Caco-2 (cell line): ENCODE data around the gene LAMTOR4. TPM values are rescaled to one million over a fixed set of nuclear protein-coding genes. Genes with fewer than 3 reads are reported as not detected.
"Not testable (repeated sequence)": the region's sequence is repeated elsewhere in the genome, so short reads cannot be mapped to it uniquely, and the experiment has no call there.

Source experiments
- BruUV-seq: library from RNA; stranded (reverse); fragments of 400-500 nt; replicated peaks from 2 replicates; lab custom pipeline; 2021; lab: Mats Ljungman, UMichigan
- CTCF ChIA-PET: fragments of 300-600 bp; sonication (Branson Sonifier 250); formaldehyde crosslinking; loops from one replicate; lab custom pipeline; 2022; ENCODE audit warnings: antibody characterized with exemption; lab: Charles Lee
- POLR2A ChIA-PET: fragments of 300-600 bp; sonication (Branson Sonifier 250); formaldehyde crosslinking; loops from one replicate; lab custom pipeline; 2022; ENCODE audit warnings: antibody characterized with exemption; lab: Charles Lee
- DNase-seq, 2 experiments: peaks; one replicate each; pipeline versions ENCODE4 v3.0.0 to v3.0.0-alpha.2; 2020 to 2022
- H3K27me3 ChIP-seq: replicated peaks from 2 replicates; pipeline ENCODE4 v1.6.0; 2011; ENCODE audit warnings: low read length; ENCODE audit not compliant: control insufficient read depth, insufficient read depth
- H3K36me3 ChIP-seq: 2 replicates; pipeline ENCODE4 v1.5.1; 2011; ENCODE audit warnings: low read length; ENCODE audit not compliant: control insufficient read depth, insufficient read depth
- H3K4me1 ChIP-seq: fragments of 250-450 bp; sonication (Bioruptor Pico); 2 replicates; pipeline ENCODE4 v1.5.1; 2020; ENCODE audit warnings: mild to moderate bottlenecking
- H3K4me3 ChIP-seq: 2 replicates; pipeline ENCODE4 v1.5.1; 2011; ENCODE audit warnings: low read depth, mild to moderate bottlenecking, control low read depth, low read length
- H3K9me3 ChIP-seq: fragments of 250-450 bp; sonication (Bioruptor Pico); 2 replicates; pipeline ENCODE4 v1.5.1; 2020; ENCODE audit warnings: mild to moderate bottlenecking, moderate library complexity
- H3K27ac Mint-ChIP-seq: one replicate; pipeline ENCODE4 v1.8.0; 2022; ENCODE audit warnings: mixed read lengths; ENCODE audit not compliant: unreplicated experiment
- H3K27me3 Mint-ChIP-seq: one replicate; pipeline ENCODE4 v1.8.0; 2022; ENCODE audit warnings: mixed read lengths; ENCODE audit not compliant: insufficient read depth, unreplicated experiment
- H3K36me3 Mint-ChIP-seq: one replicate; pipeline ENCODE4 v1.8.0; 2022; ENCODE audit warnings: mild to moderate bottlenecking, mixed read lengths; ENCODE audit not compliant: insufficient read depth, unreplicated experiment
- H3K4me1 Mint-ChIP-seq: one replicate; pipeline ENCODE4 v1.8.0; 2022; ENCODE audit warnings: low read depth, mixed read lengths; ENCODE audit not compliant: unreplicated experiment
- H3K4me3 Mint-ChIP-seq: one replicate; pipeline ENCODE4 v1.8.0; 2022; ENCODE audit warnings: mild to moderate bottlenecking, moderate library complexity, mixed read lengths; ENCODE audit not compliant: unreplicated experiment
- H3K9me3 Mint-ChIP-seq: one replicate; pipeline ENCODE4 v1.8.0; 2022; ENCODE audit warnings: mixed read lengths; ENCODE audit not compliant: unreplicated experiment
- CTCF ChIP-seq, 2 experiments: fragments of 200-600 bp in 1 of 2; IDR thresholded peaks; 1 replicate in 1 of 2; 2 replicates in 1 of 2; pipeline versions ENCODE4 v1.5.1 to v1.8.0; 2011 to 2022; ENCODE audit warnings: antibody characterized with exemption in 1 of 2, control low read depth in 1 of 2, inconsistent platforms in 1 of 2, low read depth in 1 of 2, low read length in 1 of 2, mild to moderate bottlenecking in 1 of 2, moderate library complexity in 1 of 2; ENCODE audit not compliant: insufficient read depth in 1 of 2, severe bottlenecking in 1 of 2, unreplicated experiment in 1 of 2
- intact Hi-C: fragments of 100-400 bp; cut with micrococcal nuclease; formaldehyde crosslinking; loops from one replicate; pipeline ENCODE4 v1.10.0; 2022; ENCODE audit not compliant: unreplicated experiment
- total RNA-seq: library from RNA; stranded (reverse); gene quantifications from 2 replicates; pipeline ENCODE4 v1.2.3, GENCODE V29; 2022

LAMTOR4 gene
- total RNA-seq, 1 experiment from 2014 or later = 107 TPM

- no peak overlapping the region for H3K4me3 Mint-ChIP-seq
These were observed 43.1 kb downstream of the LAMTOR4 start for GRCh38 chr7:100191775-100192174.

GRCh38 chr7:100192281-100192862 lies 43.7 kb downstream of the LAMTOR4 start:
- intact Hi-C loops, BruUV-seq, H3K4me3 Mint-ChIP-seq, H3K27ac Mint-ChIP-seq, CTCF ChIA-PET, DNase-seq, H3K4me3 ChIP-seq, H3K27me3 Mint-ChIP-seq, H3K36me3 Mint-ChIP-seq, H3K9me3 Mint-ChIP-seq, H3K36me3 ChIP-seq, H3K27me3 ChIP-seq, POLR2A ChIA-PET, H3K9me3 ChIP-seq, H3K4me1 ChIP-seq: not testable (repeated sequence)
- H3K4me1 Mint-ChIP-seq = peaks cover 15% of the 10 kb centered on the region

More at GRCh38 chr7:100191775-100192174, 43.1 kb downstream of the LAMTOR4 start:
- no peak for DNase-seq
- no TSS peak for BruUV-seq
- no peaks in the 10 kb centered on the region for H3K27me3 ChIP-seq
- Mint-ChIP-seq H3K9me3 (no peaks in the 10 kb centered on the region), H3K27ac (no peak overlapping the region), H3K27me3 (no peaks in the 10 kb centered on the region), H3K4me1 (peaks cover 15% of the 10 kb centered on the region), H3K36me3 (peaks cover 9% of the 10 kb centered on the region)
- POLR2A ChIA-PET = no interaction called here
- H3K4me1 ChIP-seq = no peaks in the 10 kb centered on the region
- intact Hi-C loops = no loop called here
- no peaks in the 10 kb centered on the region for H3K9me3 ChIP-seq
- H3K36me3 ChIP-seq = no peaks in the 10 kb centered on the region
- TF ChIP-seq CTCF (IDR thresholded peaks at IDR 0.05; ENCODE audit: insufficient read depth in 1 of 2, low read depth in 1 of 2, low read length in 1 of 2, severe bottlenecking in 1 of 2, unreplicated experiment in 1 of 2) = no peak
- CTCF ChIA-PET = no interaction called here
- H3K4me3 ChIP-seq = no peak overlapping the region

GRCh38 chr7:100192969-100193368 lies 44.3 kb downstream of the LAMTOR4 start:
- ChIA-PET CTCF (no interaction called here), POLR2A (no interaction called here)
- intact Hi-C loops = no loop called here
- TF ChIP-seq CTCF (IDR thresholded peaks at IDR 0.05; ENCODE audit: insufficient read depth in 1 of 2, low read depth in 1 of 2, low read length in 1 of 2, severe bottlenecking in 1 of 2, unreplicated experiment in 1 of 2) = no peak
- no peaks in the 10 kb centered on the region for H3K9me3 ChIP-seq
- Mint-ChIP-seq H3K4me3 (no peak overlapping the region), H3K27me3 (no peaks in the 10 kb centered on the region), H3K4me1 (peaks cover 15% of the 10 kb centered on the region), H3K27ac (no peak overlapping the region), H3K9me3 (no peaks in the 10 kb centered on the region), H3K36me3 (peaks cover 9% of the 10 kb centered on the region)
- BruUV-seq = no TSS peak
- H3K4me3 ChIP-seq = no peak overlapping the region
- no peaks in the 10 kb centered on the region for H3K36me3 ChIP-seq
- no peaks in the 10 kb centered on the region for H3K27me3 ChIP-seq
- no peak for DNase-seq
- H3K4me1 ChIP-seq = no peaks in the 10 kb centered on the region
